H1 (cell line): ENCODE measurements around the gene PACSIN2. TPM values are rescaled to one million over a fixed set of nuclear protein-coding genes. Genes with fewer than 3 reads are reported as not detected.

Experiments used
- CBX8 ChIP-seq: fragments of 300-800, 300-1000 bp; sonication (generic); IDR thresholded peaks from 2 replicates; pipeline ENCODE4 v1.7.1; 2016; ENCODE audit warnings: low read depth, low read length, borderline replicate concordance
- GABPA ChIP-seq: IDR thresholded peaks from 2 replicates; pipeline ENCODE4 v1.6.1; 2011; ENCODE audit warnings: mild to moderate bottlenecking, low read length, moderate library complexity, borderline replicate concordance; ENCODE audit not compliant: insufficient read depth
- HDAC2 ChIP-seq, 2 experiments: fragments of 300-600 bp in 1 of 2; sonication (generic) in 1 of 2; IDR thresholded peaks; 2 replicates each; pipeline ENCODE4 v1.6.1; 2011 to 2012; ENCODE audit warnings: low read depth in 2 of 2, low read length in 2 of 2, mild to moderate bottlenecking in 2 of 2, moderate library complexity in 2 of 2, borderline replicate concordance in 1 of 2, inconsistent platforms in 1 of 2
- KDM4A ChIP-seq: IDR thresholded peaks from one replicate; pipeline ENCODE4 v1.7.1; 2012; ENCODE audit warnings: low read depth, mild to moderate bottlenecking, moderate library complexity, low read length, inconsistent platforms; ENCODE audit not compliant: severe bottlenecking
- NRF1 ChIP-seq: IDR thresholded peaks from 2 replicates; pipeline ENCODE4 v1.6.1; 2011; ENCODE audit warnings: mild to moderate bottlenecking, low read depth, low read length, improper control_type of control experiment
- RXRA ChIP-seq: IDR thresholded peaks from 2 replicates; pipeline ENCODE4 v1.6.1; 2011; ENCODE audit warnings: low read depth, mild to moderate bottlenecking, low read length, moderate library complexity; ENCODE audit not compliant: insufficient read depth
- SIN3A ChIP-seq, 2 experiments: IDR thresholded peaks in 1 of 2; conservative IDR thresholded peaks in 1 of 2; 2 replicates each; pipeline ENCODE4 v1.6.1; 2011 to 2012; ENCODE audit warnings: low read length in 2 of 2, improper control_type of control experiment in 1 of 2, low read depth in 1 of 2, mild to moderate bottlenecking in 1 of 2
- TBP ChIP-seq: IDR thresholded peaks from 2 replicates; pipeline ENCODE4 v1.6.1; 2011; ENCODE audit warnings: low read depth, low read length, improper control_type of control experiment
- polyA plus RNA-seq, 7 experiments: library from polyadenylated mRNA; depleted of rRNA in 3 of 7; stranded (reverse) in 5 of 7; unstranded in 2 of 7; fragments of >200 nt in 5 of 7; fragments of 200-250 nt in 2 of 7; gene quantifications; 1 replicate in 5 of 7; 2 replicates in 1 of 7; 4 replicates in 1 of 7; pipeline versions ENCODE4 v1.2.1 to v1.2.3, GENCODE V29; 2011 to 2013; ENCODE audit warnings: missing spikeins in 2 of 7, mixed read lengths in 2 of 7
- total RNA-seq: library from RNA; stranded (reverse); fragmentation: NEBNext Ultra II Directional; extraction: Animal tissue kit (Norgen Biotek cat#: 25700); gene quantifications from 2 replicates; pipeline ENCODE4 v1.2.1, GENCODE V29; 2021
- TF ChIP-seq, protein P1 (sequence below): fragments of 300-600 bp; sonication (generic); IDR thresholded peaks from 2 replicates; pipeline ENCODE4 v1.7.1; 2012; ENCODE audit warnings: low read length, moderate library complexity, mild to moderate bottlenecking, inconsistent platforms; ENCODE audit not compliant: insufficient replicate concordance

PACSIN2 gene
- total and polyA plus RNA-seq, 2 of the 8 experiments (the other 6 are each of a cell fraction or from before 2014, with no cell fraction given) = 44.8 to 64.2 TPM

DNA sequence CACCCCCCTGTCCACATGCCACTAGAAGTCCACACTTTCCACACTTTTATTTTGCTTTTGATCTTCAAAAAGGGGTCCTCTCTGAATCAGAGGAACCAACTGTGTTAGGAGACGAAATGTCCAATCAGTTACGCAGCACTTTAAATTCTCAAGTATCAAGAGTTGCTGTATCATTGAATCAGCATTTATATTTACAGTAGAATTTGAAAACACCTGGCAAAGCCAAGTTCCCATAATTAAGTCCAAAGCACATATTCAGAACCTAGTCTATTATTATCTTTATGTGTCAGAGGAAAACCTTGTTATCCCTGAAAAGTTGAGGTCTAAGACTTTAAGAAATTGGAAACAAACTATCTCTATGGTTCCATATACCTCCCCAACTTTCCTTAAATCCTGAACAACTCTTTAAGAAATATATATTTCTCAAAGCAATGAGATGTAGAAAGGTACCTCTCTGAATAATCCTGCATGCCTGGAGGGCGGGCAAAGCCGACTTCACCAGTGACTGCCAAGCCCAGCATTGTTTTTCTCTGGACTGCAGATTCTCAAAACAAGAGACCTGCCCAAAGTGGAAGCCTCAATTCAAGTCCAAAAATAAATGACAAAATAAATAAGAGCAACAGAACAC, 82.0 kb downstream of the PACSIN2 start (continued):
- TF ChIP-seq, protein P1, sequence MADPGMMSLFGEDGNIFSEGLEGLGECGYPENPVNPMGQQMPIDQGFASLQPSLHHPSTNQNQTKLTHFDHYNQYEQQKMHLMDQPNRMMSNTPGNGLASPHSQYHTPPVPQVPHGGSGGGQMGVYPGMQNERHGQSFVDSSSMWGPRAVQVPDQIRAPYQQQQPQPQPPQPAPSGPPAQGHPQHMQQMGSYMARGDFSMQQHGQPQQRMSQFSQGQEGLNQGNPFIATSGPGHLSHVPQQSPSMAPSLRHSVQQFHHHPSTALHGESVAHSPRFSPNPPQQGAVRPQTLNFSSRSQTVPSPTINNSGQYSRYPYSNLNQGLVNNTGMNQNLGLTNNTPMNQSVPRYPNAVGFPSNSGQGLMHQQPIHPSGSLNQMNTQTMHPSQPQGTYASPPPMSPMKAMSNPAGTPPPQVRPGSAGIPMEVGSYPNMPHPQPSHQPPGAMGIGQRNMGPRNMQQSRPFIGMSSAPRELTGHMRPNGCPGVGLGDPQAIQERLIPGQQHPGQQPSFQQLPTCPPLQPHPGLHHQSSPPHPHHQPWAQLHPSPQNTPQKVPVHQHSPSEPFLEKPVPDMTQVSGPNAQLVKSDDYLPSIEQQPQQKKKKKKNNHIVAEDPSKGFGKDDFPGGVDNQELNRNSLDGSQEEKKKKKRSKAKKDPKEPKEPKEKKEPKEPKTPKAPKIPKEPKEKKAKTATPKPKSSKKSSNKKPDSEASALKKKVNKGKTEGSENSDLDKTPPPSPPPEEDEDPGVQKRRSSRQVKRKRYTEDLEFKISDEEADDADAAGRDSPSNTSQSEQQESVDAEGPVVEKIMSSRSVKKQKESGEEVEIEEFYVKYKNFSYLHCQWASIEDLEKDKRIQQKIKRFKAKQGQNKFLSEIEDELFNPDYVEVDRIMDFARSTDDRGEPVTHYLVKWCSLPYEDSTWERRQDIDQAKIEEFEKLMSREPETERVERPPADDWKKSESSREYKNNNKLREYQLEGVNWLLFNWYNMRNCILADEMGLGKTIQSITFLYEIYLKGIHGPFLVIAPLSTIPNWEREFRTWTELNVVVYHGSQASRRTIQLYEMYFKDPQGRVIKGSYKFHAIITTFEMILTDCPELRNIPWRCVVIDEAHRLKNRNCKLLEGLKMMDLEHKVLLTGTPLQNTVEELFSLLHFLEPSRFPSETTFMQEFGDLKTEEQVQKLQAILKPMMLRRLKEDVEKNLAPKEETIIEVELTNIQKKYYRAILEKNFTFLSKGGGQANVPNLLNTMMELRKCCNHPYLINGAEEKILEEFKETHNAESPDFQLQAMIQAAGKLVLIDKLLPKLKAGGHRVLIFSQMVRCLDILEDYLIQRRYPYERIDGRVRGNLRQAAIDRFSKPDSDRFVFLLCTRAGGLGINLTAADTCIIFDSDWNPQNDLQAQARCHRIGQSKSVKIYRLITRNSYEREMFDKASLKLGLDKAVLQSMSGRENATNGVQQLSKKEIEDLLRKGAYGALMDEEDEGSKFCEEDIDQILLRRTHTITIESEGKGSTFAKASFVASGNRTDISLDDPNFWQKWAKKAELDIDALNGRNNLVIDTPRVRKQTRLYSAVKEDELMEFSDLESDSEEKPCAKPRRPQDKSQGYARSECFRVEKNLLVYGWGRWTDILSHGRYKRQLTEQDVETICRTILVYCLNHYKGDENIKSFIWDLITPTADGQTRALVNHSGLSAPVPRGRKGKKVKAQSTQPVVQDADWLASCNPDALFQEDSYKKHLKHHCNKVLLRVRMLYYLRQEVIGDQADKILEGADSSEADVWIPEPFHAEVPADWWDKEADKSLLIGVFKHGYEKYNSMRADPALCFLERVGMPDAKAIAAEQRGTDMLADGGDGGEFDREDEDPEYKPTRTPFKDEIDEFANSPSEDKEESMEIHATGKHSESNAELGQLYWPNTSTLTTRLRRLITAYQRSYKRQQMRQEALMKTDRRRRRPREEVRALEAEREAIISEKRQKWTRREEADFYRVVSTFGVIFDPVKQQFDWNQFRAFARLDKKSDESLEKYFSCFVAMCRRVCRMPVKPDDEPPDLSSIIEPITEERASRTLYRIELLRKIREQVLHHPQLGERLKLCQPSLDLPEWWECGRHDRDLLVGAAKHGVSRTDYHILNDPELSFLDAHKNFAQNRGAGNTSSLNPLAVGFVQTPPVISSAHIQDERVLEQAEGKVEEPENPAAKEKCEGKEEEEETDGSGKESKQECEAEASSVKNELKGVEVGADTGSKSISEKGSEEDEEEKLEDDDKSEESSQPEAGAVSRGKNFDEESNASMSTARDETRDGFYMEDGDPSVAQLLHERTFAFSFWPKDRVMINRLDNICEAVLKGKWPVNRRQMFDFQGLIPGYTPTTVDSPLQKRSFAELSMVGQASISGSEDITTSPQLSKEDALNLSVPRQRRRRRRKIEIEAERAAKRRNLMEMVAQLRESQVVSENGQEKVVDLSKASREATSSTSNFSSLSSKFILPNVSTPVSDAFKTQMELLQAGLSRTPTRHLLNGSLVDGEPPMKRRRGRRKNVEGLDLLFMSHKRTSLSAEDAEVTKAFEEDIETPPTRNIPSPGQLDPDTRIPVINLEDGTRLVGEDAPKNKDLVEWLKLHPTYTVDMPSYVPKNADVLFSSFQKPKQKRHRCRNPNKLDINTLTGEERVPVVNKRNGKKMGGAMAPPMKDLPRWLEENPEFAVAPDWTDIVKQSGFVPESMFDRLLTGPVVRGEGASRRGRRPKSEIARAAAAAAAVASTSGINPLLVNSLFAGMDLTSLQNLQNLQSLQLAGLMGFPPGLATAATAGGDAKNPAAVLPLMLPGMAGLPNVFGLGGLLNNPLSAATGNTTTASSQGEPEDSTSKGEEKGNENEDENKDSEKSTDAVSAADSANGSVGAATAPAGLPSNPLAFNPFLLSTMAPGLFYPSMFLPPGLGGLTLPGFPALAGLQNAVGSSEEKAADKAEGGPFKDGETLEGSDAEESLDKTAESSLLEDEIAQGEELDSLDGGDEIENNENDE = no peak
- TF ChIP-seq NRF1 (no peak), CBX8 (no peak), KDM4A (no peak), RXRA (no peak), GABPA (no peak), TBP (no peak), SIN3A (conservative IDR thresholded peaks at IDR 0.05 in 1 of 2, IDR thresholded peaks at IDR 0.05 in 1 of 2; ENCODE audit: low read depth in 1 of 2, low read length in 2 of 2) (no peak), HDAC2 (IDR thresholded peaks at IDR 0.05; ENCODE audit: borderline replicate concordance in 1 of 2, low read depth in 2 of 2, low read length in 2 of 2) (no peak)
